Fibroblast of lung (primary cell): ENCODE data around the gene GRB10. TPM values are rescaled to one million over a fixed set of nuclear protein-coding genes. Genes with fewer than 3 reads are reported as not detected.

Experiments used
- DNase-seq, 2 donors: peaks; one replicate each; pipeline versions ENCODE4 v3.0.0 to v3.0.0-alpha.2; 2010; ENCODE audit warnings: low read depth in 2 of 2
- H2AFZ ChIP-seq: 2 replicates; pipeline ENCODE4 v1.5.1; 2012; ENCODE audit warnings: low read length, control low read depth, inconsistent platforms
- H3K27ac ChIP-seq: 2 replicates; pipeline ENCODE4 v1.5.1; 2011; ENCODE audit warnings: low read length, control low read depth; ENCODE audit not compliant: insufficient read depth
- H3K27me3 ChIP-seq: 2 replicates; pipeline ENCODE4 v1.5.1; 2011; ENCODE audit warnings: mild to moderate bottlenecking, low read length; ENCODE audit not compliant: control insufficient read depth, insufficient read depth
- H3K36me3 ChIP-seq: 2 replicates; pipeline ENCODE4 v1.5.1; 2011; ENCODE audit warnings: low read length; ENCODE audit not compliant: control insufficient read depth, insufficient read depth
- H3K4me1 ChIP-seq: 2 replicates; pipeline ENCODE4 v1.5.1; 2011; ENCODE audit warnings: low read length; ENCODE audit not compliant: control insufficient read depth, insufficient read depth; ENCODE audit errors: extremely low read depth
- H3K4me2 ChIP-seq: 2 replicates; pipeline ENCODE4 v1.5.1; 2011; ENCODE audit warnings: low read length, control low read depth; ENCODE audit not compliant: insufficient read depth; ENCODE audit errors: extremely low read depth
- H3K4me3 ChIP-seq, 4 experiments: fragments of 200-600 bp in 1 of 4; sonication (generic) in 1 of 4; replicated peaks in 1 of 4; 2 replicates each; pipeline ENCODE4 v1.5.1; 2011 to 2016; ENCODE audit warnings: low read length in 4 of 4, low read depth in 3 of 4, mild to moderate bottlenecking in 3 of 4, control low read depth in 2 of 4, inconsistent platforms in 1 of 4, mixed read lengths in 1 of 4; ENCODE audit not compliant: insufficient read depth in 1 of 4; ENCODE audit errors: control extremely low read depth in 1 of 4
- H3K79me2 ChIP-seq: 2 replicates; pipeline ENCODE4 v1.5.1; 2012; ENCODE audit warnings: mild to moderate bottlenecking, low read length, inconsistent platforms; ENCODE audit not compliant: control insufficient read depth, insufficient read depth
- H3K9ac ChIP-seq: 2 replicates; pipeline ENCODE4 v1.5.1; 2011; ENCODE audit warnings: mild to moderate bottlenecking, low read length, control low read depth; ENCODE audit not compliant: insufficient read depth
- H3K9me3 ChIP-seq: 2 replicates; pipeline ENCODE4 v1.5.1; 2012; ENCODE audit warnings: low read depth, low read length; ENCODE audit not compliant: control insufficient read depth, insufficient read depth
- H4K20me1 ChIP-seq: 2 replicates; pipeline ENCODE4 v1.5.1; 2011; ENCODE audit warnings: low read length; ENCODE audit not compliant: control insufficient read depth, insufficient read depth; ENCODE audit errors: extremely low read depth
- EZH2 ChIP-seq: IDR thresholded peaks from 2 replicates; pipeline ENCODE4 v1.5.1; 2012; ENCODE audit warnings: low read length, control low read depth, mild to moderate bottlenecking; ENCODE audit errors: missing control alignments
- polyA plus RNA-seq, 2 donors: library from polyadenylated mRNA; depleted of rRNA in 1 of 2; stranded (reverse) in 1 of 2; unstranded in 1 of 2; fragments of >200 nt; gene quantifications; 2 replicates each; pipeline ENCODE4 v1.2.1, GENCODE V29; 2011 to 2012; ENCODE audit warnings: missing spikeins in 1 of 2
- total RNA-seq: library from RNA; depleted of rRNA; stranded (reverse); fragments of >200 nt; gene quantifications from 2 replicates; pipeline ENCODE4 v1.2.1, GENCODE V29; 2014
- TF ChIP-seq, protein P1 (sequence below), 2 donors: IDR thresholded peaks in 1 of 2; conservative IDR thresholded peaks in 1 of 2; 1 replicate in 1 of 2; 2 replicates in 1 of 2; pipeline ENCODE4 v1.5.1; 2011 to 2012; ENCODE audit warnings: low read length in 2 of 2, control low read depth in 1 of 2, inconsistent platforms in 1 of 2, low read depth in 1 of 2, mild to moderate bottlenecking in 1 of 2

Gene GRB10
- total and polyA plus RNA-seq, 2 donors (not counting 1 experiment from before 2014, with no cell fraction given), result 11.1 to 64.1 TPM

DNA sequence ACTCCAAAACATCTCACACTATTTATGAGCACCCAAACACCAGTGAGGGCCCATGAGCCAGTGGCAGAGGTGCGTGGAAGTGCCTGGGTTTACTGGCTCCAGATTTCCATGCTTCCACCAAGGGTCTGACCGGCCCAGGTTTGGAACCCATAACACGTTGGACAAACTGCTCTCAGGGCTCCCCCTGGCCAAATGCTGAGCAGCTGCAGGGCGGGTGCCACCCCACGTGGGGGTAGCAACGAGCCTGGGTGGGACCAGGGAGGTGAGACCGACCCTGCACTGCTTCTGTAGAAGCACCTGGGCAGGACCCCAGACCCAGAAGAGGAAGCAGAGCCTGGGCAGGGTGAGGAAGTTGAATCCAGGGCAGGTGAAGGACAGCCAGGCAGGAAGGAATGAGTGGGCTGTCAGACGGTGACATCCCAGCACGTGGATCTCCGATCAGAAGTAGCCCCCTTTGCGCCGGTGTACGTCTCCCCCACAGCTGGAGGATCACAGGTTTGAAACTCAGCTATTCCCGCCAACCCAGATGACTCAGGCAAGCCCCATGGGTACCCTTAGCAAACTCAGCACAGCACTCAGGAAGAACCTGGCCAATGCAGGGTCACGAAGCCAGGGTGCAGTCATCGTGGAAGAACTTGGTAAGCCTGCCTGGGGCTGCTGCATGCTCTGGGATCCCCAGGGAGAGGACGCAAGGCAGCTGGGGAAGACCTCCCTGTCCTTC lies 117.1 kb downstream of the GRB10 start:
- Histone ChIP-seq H3K4me1 (peaks cover 12% of the 10 kb centered on the region), H3K4me2 (no peak overlapping the region)

DNA sequence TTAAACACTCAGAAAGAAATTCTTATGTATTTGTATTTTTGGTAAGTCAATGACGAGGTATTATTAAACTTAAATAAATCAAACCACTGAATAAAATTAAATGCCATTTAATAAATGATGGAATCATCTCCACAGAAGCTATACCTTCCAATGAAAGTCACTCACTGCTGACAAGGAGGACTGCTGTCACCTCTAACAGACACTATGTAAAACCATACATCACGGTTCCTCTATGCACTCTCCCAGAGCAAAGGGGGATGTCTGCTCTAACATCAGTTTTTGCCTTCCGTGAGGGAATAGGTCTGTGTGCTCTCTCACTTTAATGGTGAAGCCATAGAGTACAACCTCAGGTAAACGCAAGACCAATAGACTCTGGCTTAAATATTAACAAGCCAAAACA lies 117.8 kb downstream of the GRB10 start:
- Histone ChIP-seq H2AFZ (no peak overlapping the region), H3K4me2 (no peak overlapping the region), H3K9ac (no peak overlapping the region), H3K27me3 (no peaks in the 10 kb centered on the region), H3K9me3 (no peaks in the 10 kb centered on the region), H4K20me1 (no peaks in the 10 kb centered on the region), H3K4me1 (peaks cover 12% of the 10 kb centered on the region), H3K27ac (no peak overlapping the region), H3K36me3 (peaks cover 4% of the 10 kb centered on the region), H3K79me2 (no peaks in the 10 kb centered on the region), H3K4me3 (no peak overlapping the region)
- no peak for DNase-seq
- no peak for TF ChIP-seq EZH2
- TF ChIP-seq, protein P1, sequence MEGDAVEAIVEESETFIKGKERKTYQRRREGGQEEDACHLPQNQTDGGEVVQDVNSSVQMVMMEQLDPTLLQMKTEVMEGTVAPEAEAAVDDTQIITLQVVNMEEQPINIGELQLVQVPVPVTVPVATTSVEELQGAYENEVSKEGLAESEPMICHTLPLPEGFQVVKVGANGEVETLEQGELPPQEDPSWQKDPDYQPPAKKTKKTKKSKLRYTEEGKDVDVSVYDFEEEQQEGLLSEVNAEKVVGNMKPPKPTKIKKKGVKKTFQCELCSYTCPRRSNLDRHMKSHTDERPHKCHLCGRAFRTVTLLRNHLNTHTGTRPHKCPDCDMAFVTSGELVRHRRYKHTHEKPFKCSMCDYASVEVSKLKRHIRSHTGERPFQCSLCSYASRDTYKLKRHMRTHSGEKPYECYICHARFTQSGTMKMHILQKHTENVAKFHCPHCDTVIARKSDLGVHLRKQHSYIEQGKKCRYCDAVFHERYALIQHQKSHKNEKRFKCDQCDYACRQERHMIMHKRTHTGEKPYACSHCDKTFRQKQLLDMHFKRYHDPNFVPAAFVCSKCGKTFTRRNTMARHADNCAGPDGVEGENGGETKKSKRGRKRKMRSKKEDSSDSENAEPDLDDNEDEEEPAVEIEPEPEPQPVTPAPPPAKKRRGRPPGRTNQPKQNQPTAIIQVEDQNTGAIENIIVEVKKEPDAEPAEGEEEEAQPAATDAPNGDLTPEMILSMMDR (conservative IDR thresholded peaks at IDR 0.05 in 1 of 2, IDR thresholded peaks at IDR 0.05 in 1 of 2; ENCODE audit: low read depth in 1 of 2, low read length in 2 of 2), result no peak

More for the DNA sequence above, 117.1 kb downstream of the GRB10 start:
- no peak overlapping the region for H2AFZ ChIP-seq
- H3K9ac ChIP-seq, result no peak overlapping the region
- H3K27me3 ChIP-seq, result no peaks in the 10 kb centered on the region
- DNase-seq, result peak in 1 of 2 donors; percentile 56
- H3K4me3 ChIP-seq, result no peak overlapping the region
- no peak for TF ChIP-seq EZH2
- H4K20me1 ChIP-seq, result no peaks in the 10 kb centered on the region
- no peaks in the 10 kb centered on the region for H3K9me3 ChIP-seq
- no peak overlapping the region for H3K27ac ChIP-seq
- no peaks in the 10 kb centered on the region for H3K79me2 ChIP-seq
- H3K36me3 ChIP-seq, result peaks cover 4% of the 10 kb centered on the region

DNA sequence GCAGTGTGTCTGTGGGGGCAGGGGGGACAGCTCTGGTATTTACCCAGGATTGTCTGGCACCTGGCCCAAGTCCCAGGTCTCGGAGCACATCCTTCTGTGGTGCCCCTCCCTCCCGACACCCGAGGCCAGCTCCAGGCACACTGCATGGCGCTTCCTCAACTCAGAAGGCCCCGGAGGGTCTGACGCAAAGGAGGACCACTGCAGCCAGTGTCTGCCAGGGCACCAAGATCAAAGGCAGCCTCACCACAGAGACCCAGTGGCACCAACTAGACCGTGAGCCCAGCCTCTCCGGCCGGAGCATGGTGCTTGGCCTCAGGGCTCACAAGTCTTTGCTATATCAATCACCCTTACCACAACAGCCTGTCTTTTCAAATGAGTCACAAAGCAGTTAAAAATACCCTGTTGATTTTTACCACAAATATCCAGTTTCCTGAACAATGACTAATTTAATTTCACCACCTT lies 118.2 kb downstream of the GRB10 start:
- DNase-seq, result peak; percentile 60 to 88
- peaks cover 12% of the 10 kb centered on the region for H3K4me1 ChIP-seq
- no peak overlapping the region for H3K9ac ChIP-seq
- no peaks in the 10 kb centered on the region for H3K27me3 ChIP-seq
- no peaks in the 10 kb centered on the region for H4K20me1 ChIP-seq
- TF ChIP-seq, protein P1 (conservative IDR thresholded peaks at IDR 0.05 in 1 of 2, IDR thresholded peaks at IDR 0.05 in 1 of 2; ENCODE audit: low read depth in 1 of 2, low read length in 2 of 2), result no peak
- TF ChIP-seq EZH2, result no peak
- peaks cover 2% of the 10 kb centered on the region for H3K36me3 ChIP-seq
- H3K9me3 ChIP-seq, result no peaks in the 10 kb centered on the region
- no peak overlapping the region for H3K4me3 ChIP-seq
- no peak overlapping the region for H3K27ac ChIP-seq
- H3K79me2 ChIP-seq, result no peaks in the 10 kb centered on the region
- no peak overlapping the region for H3K4me2 ChIP-seq
- no peak overlapping the region for H2AFZ ChIP-seq
